Measurements from ENCODE around the gene KLRD1. TPM values are rescaled to one million over a fixed set of nuclear protein-coding genes. Genes with fewer than 3 reads are reported as not detected.
"Not testable (repeated sequence)": the region's sequence is repeated elsewhere in the genome, so short reads cannot be mapped to it uniquely, and the experiment has no call there.

KLRD1 gene
- total RNA-seq, 1 donor from 2014 or later, result 0.52 TPM

DNA sequence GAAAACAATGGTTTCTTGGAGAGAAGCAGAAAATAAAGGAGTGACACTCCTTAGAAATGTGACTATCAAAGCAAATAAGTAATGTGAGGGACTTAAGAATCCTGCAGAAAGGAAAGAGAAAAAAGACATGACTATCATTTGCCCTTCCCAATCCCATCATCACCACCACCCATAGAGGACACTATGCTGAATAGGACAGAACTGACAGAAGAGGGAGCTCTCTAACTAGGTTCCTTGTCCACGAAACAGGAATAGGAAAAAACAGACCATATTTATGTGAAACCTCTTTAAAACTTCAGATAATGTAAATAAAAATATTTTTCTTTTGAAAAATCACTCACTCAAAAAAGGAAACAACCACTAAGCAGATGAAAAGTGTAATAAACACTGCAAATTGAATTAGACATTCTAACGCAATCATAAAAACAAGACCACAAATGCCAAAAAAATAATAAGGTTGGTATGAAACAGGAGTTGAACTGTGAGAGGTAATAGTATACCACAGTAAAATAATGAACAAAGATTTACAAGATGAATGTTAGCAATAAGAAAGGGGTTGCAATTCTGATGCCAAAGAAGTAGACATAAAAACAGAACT, 24.1 kb downstream of the KLRD1 start:
- no peaks in the 10 kb centered on the region for H3K36me3 ChIP-seq (ENCODE audit: control insufficient read depth in 3 of 3, insufficient read depth in 3 of 3, low read length in 3 of 3)
- no peak overlapping the region for H3K27ac ChIP-seq (ENCODE audit: low read depth, low read length)
- H3K4me3 ChIP-seq (ENCODE audit: low read length in 3 of 3), result no peak overlapping the region
- no peaks in the 10 kb centered on the region for H3K27me3 ChIP-seq (ENCODE audit: control insufficient read depth in 3 of 3, insufficient read depth in 3 of 3, low read length in 3 of 3)
- H3K9ac ChIP-seq (ENCODE audit: low read depth in 1 of 3, low read length in 3 of 3), result no peak overlapping the region
- H3K9me3 ChIP-seq (ENCODE audit: control insufficient read depth in 3 of 3, low read length in 3 of 3), result peaks cover 0 to under 1% (median 0%) of the 10 kb centered on the region in 3 donors
- no peaks in the 10 kb centered on the region for H3K4me1 ChIP-seq (ENCODE audit: control insufficient read depth in 3 of 3, insufficient read depth in 3 of 3, low read length in 3 of 3)

- H3K4me3 ChIP-seq (ENCODE audit: low read length in 3 of 3); H3K36me3 ChIP-seq (ENCODE audit: control insufficient read depth in 3 of 3, insufficient read depth in 3 of 3, low read length in 3 of 3); H3K27ac ChIP-seq (ENCODE audit: low read depth, low read length); H3K9me3 ChIP-seq (ENCODE audit: control insufficient read depth in 3 of 3, low read length in 3 of 3); H3K4me1 ChIP-seq (ENCODE audit: control insufficient read depth in 3 of 3, insufficient read depth in 3 of 3, low read length in 3 of 3); H3K27me3 ChIP-seq (ENCODE audit: control insufficient read depth in 3 of 3, insufficient read depth in 3 of 3, low read length in 3 of 3); H3K9ac ChIP-seq (ENCODE audit: low read depth in 1 of 3, low read length in 3 of 3): not testable (repeated sequence)
These were observed 28.5 kb downstream of the KLRD1 start for GRCh38 chr12:10336196-10336595.

- not testable (repeated sequence) for H3K4me1 ChIP-seq (ENCODE audit: control insufficient read depth in 3 of 3, insufficient read depth in 3 of 3, low read length in 3 of 3); H3K27ac ChIP-seq (ENCODE audit: low read depth, low read length); H3K27me3 ChIP-seq (ENCODE audit: control insufficient read depth in 3 of 3, insufficient read depth in 3 of 3, low read length in 3 of 3); H3K9me3 ChIP-seq (ENCODE audit: control insufficient read depth in 3 of 3, low read length in 3 of 3); H3K9ac ChIP-seq (ENCODE audit: low read depth in 1 of 3, low read length in 3 of 3); H3K4me3 ChIP-seq (ENCODE audit: low read length in 3 of 3); H3K36me3 ChIP-seq (ENCODE audit: control insufficient read depth in 3 of 3, insufficient read depth in 3 of 3, low read length in 3 of 3)
These were observed 30.8 kb downstream of the KLRD1 start for GRCh38 chr12:10338470-10338869.

- H3K9ac ChIP-seq (ENCODE audit: low read depth in 1 of 3, low read length in 3 of 3), result no peak overlapping the region
- H3K36me3 ChIP-seq (ENCODE audit: control insufficient read depth in 3 of 3, insufficient read depth in 3 of 3, low read length in 3 of 3), result no peaks in the 10 kb centered on the region
- no peak overlapping the region for H3K27ac ChIP-seq (ENCODE audit: low read depth, low read length)
- no peaks in the 10 kb centered on the region for H3K9me3 ChIP-seq (ENCODE audit: control insufficient read depth in 3 of 3, low read length in 3 of 3)
- H3K27me3 ChIP-seq (ENCODE audit: control insufficient read depth in 3 of 3, insufficient read depth in 3 of 3, low read length in 3 of 3), result no peaks in the 10 kb centered on the region
- H3K4me1 ChIP-seq (ENCODE audit: control insufficient read depth in 3 of 3, insufficient read depth in 3 of 3, low read length in 3 of 3), result no peaks in the 10 kb centered on the region
- no peak overlapping the region for H3K4me3 ChIP-seq (ENCODE audit: low read length in 3 of 3)
These were observed 31.6 kb downstream of the KLRD1 start for GRCh38 chr12:10339053-10339840.

GRCh38 chr12:10340946-10341345, 33.3 kb downstream of the KLRD1 start:
- H3K9ac ChIP-seq (ENCODE audit: low read depth in 1 of 3, low read length in 3 of 3); H3K27me3 ChIP-seq (ENCODE audit: control insufficient read depth in 3 of 3, insufficient read depth in 3 of 3, low read length in 3 of 3); H3K9me3 ChIP-seq (ENCODE audit: control insufficient read depth in 3 of 3, low read length in 3 of 3); H3K4me3 ChIP-seq (ENCODE audit: low read length in 3 of 3); H3K36me3 ChIP-seq (ENCODE audit: control insufficient read depth in 3 of 3, insufficient read depth in 3 of 3, low read length in 3 of 3); H3K4me1 ChIP-seq (ENCODE audit: control insufficient read depth in 3 of 3, insufficient read depth in 3 of 3, low read length in 3 of 3); H3K27ac ChIP-seq (ENCODE audit: low read depth, low read length): not testable (repeated sequence)

GRCh38 chr12:10341892-10342509, 34.3 kb downstream of the KLRD1 start:
- no peaks in the 10 kb centered on the region for H3K36me3 ChIP-seq (ENCODE audit: control insufficient read depth in 3 of 3, insufficient read depth in 3 of 3, low read length in 3 of 3)
- no peak overlapping the region for H3K9ac ChIP-seq (ENCODE audit: low read depth in 1 of 3, low read length in 3 of 3)
- H3K27ac ChIP-seq (ENCODE audit: low read depth, low read length), result no peak overlapping the region
- H3K27me3 ChIP-seq (ENCODE audit: control insufficient read depth in 3 of 3, insufficient read depth in 3 of 3, low read length in 3 of 3), result no peaks in the 10 kb centered on the region
- no peaks in the 10 kb centered on the region for H3K4me1 ChIP-seq (ENCODE audit: control insufficient read depth in 3 of 3, insufficient read depth in 3 of 3, low read length in 3 of 3)
- H3K9me3 ChIP-seq (ENCODE audit: control insufficient read depth in 3 of 3, low read length in 3 of 3), result no peaks in the 10 kb centered on the region
- H3K4me3 ChIP-seq (ENCODE audit: low read length in 3 of 3), result no peak overlapping the region

GRCh38 chr12:10351457-10351856, 43.8 kb downstream of the KLRD1 start:
- H3K27ac ChIP-seq (ENCODE audit: low read depth, low read length); H3K4me1 ChIP-seq (ENCODE audit: control insufficient read depth in 3 of 3, insufficient read depth in 3 of 3, low read length in 3 of 3); H3K36me3 ChIP-seq (ENCODE audit: control insufficient read depth in 3 of 3, insufficient read depth in 3 of 3, low read length in 3 of 3); H3K4me3 ChIP-seq (ENCODE audit: low read length in 3 of 3); H3K9ac ChIP-seq (ENCODE audit: low read depth in 1 of 3, low read length in 3 of 3); H3K27me3 ChIP-seq (ENCODE audit: control insufficient read depth in 3 of 3, insufficient read depth in 3 of 3, low read length in 3 of 3); H3K9me3 ChIP-seq (ENCODE audit: control insufficient read depth in 3 of 3, low read length in 3 of 3): not testable (repeated sequence)

- H3K36me3 ChIP-seq (ENCODE audit: control insufficient read depth in 3 of 3, insufficient read depth in 3 of 3, low read length in 3 of 3), result no peaks in the 10 kb centered on the region
- no peak overlapping the region for H3K9ac ChIP-seq (ENCODE audit: low read depth in 1 of 3, low read length in 3 of 3)
- H3K4me3 ChIP-seq (ENCODE audit: low read length in 3 of 3), result no peak overlapping the region
- no peaks in the 10 kb centered on the region for H3K9me3 ChIP-seq (ENCODE audit: control insufficient read depth in 3 of 3, low read length in 3 of 3)
- H3K27ac ChIP-seq (ENCODE audit: low read depth, low read length), result no peak overlapping the region
- no peaks in the 10 kb centered on the region for H3K27me3 ChIP-seq (ENCODE audit: control insufficient read depth in 3 of 3, insufficient read depth in 3 of 3, low read length in 3 of 3)
- no peaks in the 10 kb centered on the region for H3K4me1 ChIP-seq (ENCODE audit: control insufficient read depth in 3 of 3, insufficient read depth in 3 of 3, low read length in 3 of 3)
These were observed 46.4 kb downstream of the KLRD1 start for GRCh38 chr12:10354071-10354470.

GRCh38 chr12:10354502-10354901, 46.8 kb downstream of the KLRD1 start:
- H3K9ac ChIP-seq (ENCODE audit: low read depth in 1 of 3, low read length in 3 of 3), result no peak overlapping the region
- H3K9me3 ChIP-seq (ENCODE audit: control insufficient read depth in 3 of 3, low read length in 3 of 3), result no peaks in the 10 kb centered on the region
- H3K4me3 ChIP-seq (ENCODE audit: low read length in 3 of 3), result no peak overlapping the region
- no peak overlapping the region for H3K27ac ChIP-seq (ENCODE audit: low read depth, low read length)
- no peaks in the 10 kb centered on the region for H3K4me1 ChIP-seq (ENCODE audit: control insufficient read depth in 3 of 3, insufficient read depth in 3 of 3, low read length in 3 of 3)
- no peaks in the 10 kb centered on the region for H3K27me3 ChIP-seq (ENCODE audit: control insufficient read depth in 3 of 3, insufficient read depth in 3 of 3, low read length in 3 of 3)
- no peaks in the 10 kb centered on the region for H3K36me3 ChIP-seq (ENCODE audit: control insufficient read depth in 3 of 3, insufficient read depth in 3 of 3, low read length in 3 of 3)

GRCh38 chr12:10358131-10358530, 50.5 kb downstream of the KLRD1 start:
- no peak overlapping the region for H3K4me3 ChIP-seq (ENCODE audit: low read length in 3 of 3)
- H3K9ac ChIP-seq (ENCODE audit: low read depth in 1 of 3, low read length in 3 of 3), result no peak overlapping the region
- H3K9me3 ChIP-seq (ENCODE audit: control insufficient read depth in 3 of 3, low read length in 3 of 3), result no peaks in the 10 kb centered on the region
- H3K4me1 ChIP-seq (ENCODE audit: control insufficient read depth in 3 of 3, insufficient read depth in 3 of 3, low read length in 3 of 3), result peaks cover 3 to 4% (median 3%) of the 10 kb centered on the region in 3 donors
- H3K27me3 ChIP-seq (ENCODE audit: control insufficient read depth in 3 of 3, insufficient read depth in 3 of 3, low read length in 3 of 3), result no peaks in the 10 kb centered on the region
- no peaks in the 10 kb centered on the region for H3K36me3 ChIP-seq (ENCODE audit: control insufficient read depth in 3 of 3, insufficient read depth in 3 of 3, low read length in 3 of 3)
- no peak overlapping the region for H3K27ac ChIP-seq (ENCODE audit: low read depth, low read length)
